ENCODE measurements around the gene SHISA5.
"Not testable (repeated sequence)": the region's sequence is repeated elsewhere in the genome, so short reads cannot be mapped to it uniquely, and the experiment has no call there.

SHISA5 gene

GRCh38 chr3:48532977-48533337, 29.0 kb upstream of the SHISA5 start:
- Mint-ChIP-seq H3K27me3 (ENCODE audit: low read depth) (no peaks in the 10 kb centered on the region), H3K36me3 (ENCODE audit: low read depth) (peaks cover 42% of the 10 kb centered on the region), H3K4me1 (ENCODE audit: low read depth) (peaks cover 7% of the 10 kb centered on the region), H3K9me3 (no peaks in the 10 kb centered on the region), H3K4me3 (no peak overlapping the region), H3K27ac (peak overlapping the region; percentile 49)

- peaks cover under 1% of the 10 kb centered on the region for H3K9me3 Mint-ChIP-seq
- H3K27ac Mint-ChIP-seq, result peak overlapping the region; percentile 49
- no peak overlapping the region for H3K4me3 Mint-ChIP-seq
- H3K4me1 Mint-ChIP-seq (ENCODE audit: low read depth), result peaks cover 7% of the 10 kb centered on the region
- H3K27me3 Mint-ChIP-seq (ENCODE audit: low read depth), result no peaks in the 10 kb centered on the region
- H3K36me3 Mint-ChIP-seq (ENCODE audit: low read depth), result peaks cover 45% of the 10 kb centered on the region
Observed at GRCh38 chr3:48532271-48532976, 28.4 kb upstream of the SHISA5 start.

GRCh38 chr3:48530701-48531100, 26.7 kb upstream of the SHISA5 start:
- not testable (repeated sequence) for H3K9me3 Mint-ChIP-seq; H3K4me3 Mint-ChIP-seq; H3K4me1 Mint-ChIP-seq (ENCODE audit: low read depth); H3K27ac Mint-ChIP-seq; H3K27me3 Mint-ChIP-seq (ENCODE audit: low read depth)
- peaks cover 39% of the 10 kb centered on the region for H3K36me3 Mint-ChIP-seq (ENCODE audit: low read depth)

- no peak overlapping the region for H3K27ac Mint-ChIP-seq
- peaks cover 7% of the 10 kb centered on the region for H3K4me1 Mint-ChIP-seq (ENCODE audit: low read depth)
- H3K36me3 Mint-ChIP-seq (ENCODE audit: low read depth), result peaks cover 30% of the 10 kb centered on the region
- peaks cover 7% of the 10 kb centered on the region for H3K9me3 Mint-ChIP-seq
- H3K4me3 Mint-ChIP-seq, result no peak overlapping the region
- no peaks in the 10 kb centered on the region for H3K27me3 Mint-ChIP-seq (ENCODE audit: low read depth)
Observed at GRCh38 chr3:48528754-48529153, 24.8 kb upstream of the SHISA5 start.

- Mint-ChIP-seq H3K9me3 (peaks cover 7% of the 10 kb centered on the region), H3K4me3 (no peak overlapping the region), H3K4me1 (ENCODE audit: low read depth) (peaks cover 7% of the 10 kb centered on the region), H3K27me3 (ENCODE audit: low read depth) (no peaks in the 10 kb centered on the region), H3K36me3 (ENCODE audit: low read depth) (peaks cover 30% of the 10 kb centered on the region), H3K27ac (no peak overlapping the region)
Observed at GRCh38 chr3:48528048-48528447, 24.1 kb upstream of the SHISA5 start.

- Mint-ChIP-seq H3K27me3 (ENCODE audit: low read depth) (no peaks in the 10 kb centered on the region), H3K4me3 (no peak overlapping the region), H3K27ac (no peak overlapping the region), H3K4me1 (ENCODE audit: low read depth) (peaks cover 10% of the 10 kb centered on the region), H3K36me3 (ENCODE audit: low read depth) (peaks cover 26% of the 10 kb centered on the region), H3K9me3 (peaks cover 7% of the 10 kb centered on the region)
Observed at GRCh38 chr3:48524970-48525369, 21.0 kb upstream of the SHISA5 start.

- Mint-ChIP-seq H3K36me3 (ENCODE audit: low read depth) (peaks cover 12% of the 10 kb centered on the region), H3K4me1 (ENCODE audit: low read depth) (peaks cover 34% of the 10 kb centered on the region), H3K9me3 (no peaks in the 10 kb centered on the region), H3K4me3 (no peak overlapping the region), H3K27me3 (ENCODE audit: low read depth) (no peaks in the 10 kb centered on the region), H3K27ac (no peak overlapping the region)
Observed at GRCh38 chr3:48521635-48522034, 17.7 kb upstream of the SHISA5 start.

- peaks cover 52% of the 10 kb centered on the region for H3K4me1 Mint-ChIP-seq (ENCODE audit: low read depth)
- H3K36me3 Mint-ChIP-seq (ENCODE audit: low read depth), result peaks cover 8% of the 10 kb centered on the region
Observed at GRCh38 chr3:48519277-48519643, 15.3 kb upstream of the SHISA5 start.

GRCh38 chr3:48518638-48519276, 14.8 kb upstream of the SHISA5 start:
- Mint-ChIP-seq H3K27ac (peak overlapping the region; percentile 67), H3K4me3 (no peak overlapping the region), H3K36me3 (ENCODE audit: low read depth) (peaks cover 8% of the 10 kb centered on the region)

More at GRCh38 chr3:48519277-48519643, 15.3 kb upstream of the SHISA5 start:
- Mint-ChIP-seq H3K4me3 (no peak overlapping the region), H3K9me3 (no peaks in the 10 kb centered on the region), H3K27me3 (ENCODE audit: low read depth) (no peaks in the 10 kb centered on the region), H3K27ac (peak overlapping the region; percentile 52)

GRCh38 chr3:48518069-48518468, 14.1 kb upstream of the SHISA5 start:
- Mint-ChIP-seq H3K27ac (peak overlapping the region; percentile 67), H3K27me3 (ENCODE audit: low read depth) (no peaks in the 10 kb centered on the region), H3K4me3 (no peak overlapping the region), H3K9me3 (no peaks in the 10 kb centered on the region), H3K4me1 (ENCODE audit: low read depth) (peaks cover 58% of the 10 kb centered on the region), H3K36me3 (ENCODE audit: low read depth) (peaks cover 6% of the 10 kb centered on the region)

More at GRCh38 chr3:48518638-48519276, 14.8 kb upstream of the SHISA5 start:
- Mint-ChIP-seq H3K9me3 (no peaks in the 10 kb centered on the region), H3K4me1 (ENCODE audit: low read depth) (peaks cover 57% of the 10 kb centered on the region), H3K27me3 (ENCODE audit: low read depth) (no peaks in the 10 kb centered on the region)

- H3K27ac Mint-ChIP-seq, result no peak overlapping the region
- H3K4me1 Mint-ChIP-seq (ENCODE audit: low read depth), result peaks cover 56% of the 10 kb centered on the region
- peak overlapping the region; percentile 57 for H3K4me3 Mint-ChIP-seq
- H3K9me3 Mint-ChIP-seq, result no peaks in the 10 kb centered on the region
- H3K36me3 Mint-ChIP-seq (ENCODE audit: low read depth), result peaks cover 9% of the 10 kb centered on the region
- H3K27me3 Mint-ChIP-seq (ENCODE audit: low read depth), result no peaks in the 10 kb centered on the region
Observed at GRCh38 chr3:48516571-48516970, 12.6 kb upstream of the SHISA5 start.

GRCh38 chr3:48514431-48515227, 10.7 kb upstream of the SHISA5 start:
- Mint-ChIP-seq H3K9me3 (no peaks in the 10 kb centered on the region), H3K27ac (peak overlapping the region; percentile 55), H3K4me3 (peak overlapping the region; percentile 28), H3K27me3 (ENCODE audit: low read depth) (peaks cover 6% of the 10 kb centered on the region), H3K36me3 (ENCODE audit: low read depth) (peaks cover 7% of the 10 kb centered on the region), H3K4me1 (ENCODE audit: low read depth) (peaks cover 59% of the 10 kb centered on the region)

GRCh38 chr3:48511551-48511950, 7.6 kb upstream of the SHISA5 start:
- Mint-ChIP-seq H3K27ac (no peak overlapping the region), H3K4me1 (ENCODE audit: low read depth) (peaks cover 49% of the 10 kb centered on the region), H3K36me3 (ENCODE audit: low read depth) (peaks cover 5% of the 10 kb centered on the region), H3K27me3 (ENCODE audit: low read depth) (peaks cover 6% of the 10 kb centered on the region), H3K9me3 (no peaks in the 10 kb centered on the region), H3K4me3 (no peak overlapping the region)

- peaks cover 47% of the 10 kb centered on the region for H3K4me1 Mint-ChIP-seq (ENCODE audit: low read depth)
- peak overlapping the region; percentile 67 for H3K27ac Mint-ChIP-seq
- H3K27me3 Mint-ChIP-seq (ENCODE audit: low read depth), result peaks cover 6% of the 10 kb centered on the region
- H3K9me3 Mint-ChIP-seq, result no peaks in the 10 kb centered on the region
- peak overlapping the region; percentile 31 for H3K4me3 Mint-ChIP-seq
- H3K36me3 Mint-ChIP-seq (ENCODE audit: low read depth), result peaks cover 5% of the 10 kb centered on the region
Observed at GRCh38 chr3:48507256-48508061, 3.5 kb upstream of the SHISA5 start.

All from T-helper 1 cell treated with Interleukin-12 subunit alpha and Interleukin-12 subunit beta and Interleukin-4 antibody, amounts not matched to agents 30 μg/mL and 1 μg/mL, for 36 hours (primary cell).